K562 (cell line): ENCODE measurements around the gene DAGLA. TPM values are rescaled to one million over a fixed set of nuclear protein-coding genes. Genes with fewer than 3 reads are reported as not detected.
A peak's percentile ranks its signal among the peaks of the same experiment; 100 is the strongest.

Experiments
- BCL6 ChIP-seq: fragments of 250-450 bp; sonication (Bioruptor Pico); IDR thresholded peaks from 2 replicates; pipeline ENCODE4 v1.4.0; 2020
- E2F1 ChIP-seq: sonication (generic); formaldehyde crosslinking; IDR thresholded peaks from 2 replicates; pipeline ENCODE4 v1.8.1; 2023; ENCODE audit warnings: mild to moderate bottlenecking, missing genetic modification reagents, moderate library complexity
- HDAC2 ChIP-seq: fragments of 450-650 bp; IDR thresholded peaks from 2 replicates; pipeline ENCODE4 v1.6.1; 2016; ENCODE audit warnings: mild to moderate bottlenecking
- JUN ChIP-seq, 2 experiments: sonication (generic) in 1 of 2; formaldehyde crosslinking in 1 of 2; IDR thresholded peaks; 2 replicates each; pipeline versions ENCODE4 v1.6.1 to v1.8.0; 2012 to 2022; ENCODE audit warnings: borderline replicate concordance in 2 of 2, mild to moderate bottlenecking in 2 of 2, improper control_type of control experiment in 1 of 2, low read depth in 1 of 2, low read length in 1 of 2, missing genetic modification reagents in 1 of 2
- KDM4B ChIP-seq, 2 experiments: fragments of 450-650 bp in 1 of 2; sonication (generic) in 1 of 2; IDR thresholded peaks; 2 replicates each; pipeline ENCODE4 v1.6.1; 2016 to 2017; ENCODE audit warnings: borderline replicate concordance in 2 of 2, antibody characterized with exemption in 1 of 2, low read depth in 1 of 2, mild to moderate bottlenecking in 1 of 2
- MYC ChIP-seq, 2 experiments: fragments of 250-450 bp in 1 of 2; sonication (Bioruptor Pico) in 1 of 2; IDR thresholded peaks; 2 replicates each; pipeline versions ENCODE4 v1.5.1 to v1.6.1; 2012 to 2021; ENCODE audit warnings: low read depth in 2 of 2, borderline replicate concordance in 1 of 2, improper control_type of control experiment in 1 of 2, low read length in 1 of 2, mild to moderate bottlenecking in 1 of 2, moderate library complexity in 1 of 2
- NR4A1 ChIP-seq, 2 experiments: fragments of 250-450 bp in 1 of 2; fragments of 450-650 bp in 1 of 2; sonication (Bioruptor Pico) in 1 of 2; IDR thresholded peaks; 2 replicates each; pipeline versions ENCODE4 v1.4.0 to v1.6.1; 2016 to 2020; ENCODE audit warnings: mild to moderate bottlenecking in 2 of 2, missing compliant biosample characterization in 1 of 2, missing genetic modification characterization in 1 of 2, moderate library complexity in 1 of 2
- PHF8 ChIP-seq: fragments of 200-600 bp; sonication (generic); IDR thresholded peaks from 2 replicates; pipeline ENCODE4 v1.6.1; 2012; ENCODE audit warnings: mixed run types, mild to moderate bottlenecking, inconsistent platforms, low read length, moderate library complexity, borderline replicate concordance
- PURB ChIP-seq: sonication (generic); formaldehyde crosslinking; IDR thresholded peaks from 2 replicates; pipeline ENCODE4 v1.9.0; 2021; ENCODE audit warnings: low read depth, mild to moderate bottlenecking, missing genetic modification reagents
- RREB1 ChIP-seq: fragments of 250-450 bp; sonication (Bioruptor Pico); IDR thresholded peaks from 2 replicates; pipeline ENCODE4 v1.4.0; 2020
- SIN3B ChIP-seq: fragments of 450-650 bp; IDR thresholded peaks from 2 replicates; pipeline ENCODE4 v1.6.1; 2017; ENCODE audit warnings: low read depth, mild to moderate bottlenecking, moderate library complexity
- STAT5B ChIP-seq: fragments of 250-450 bp; sonication (Bioruptor Pico); IDR thresholded peaks from 2 replicates; pipeline ENCODE4 v1.8.0; 2021; ENCODE audit warnings: mild to moderate bottlenecking, inconsistent platforms
- TCFL5 ChIP-seq: fragments of 250-450 bp; sonication (Bioruptor Pico); conservative IDR thresholded peaks from 2 replicates; pipeline ENCODE4 v1.6.1; 2021; ENCODE audit warnings: mild to moderate bottlenecking, moderate library complexity, matching md5 sums
- ZBTB33 ChIP-seq: sonication (generic); formaldehyde crosslinking; IDR thresholded peaks from 2 replicates; pipeline ENCODE4 v1.8.1; 2023; ENCODE audit warnings: mild to moderate bottlenecking, missing genetic modification reagents
- ZKSCAN1 ChIP-seq: fragments of 150-350 bp; IDR thresholded peaks from 2 replicates; pipeline ENCODE4 v1.6.1; 2016; ENCODE audit warnings: low read depth, low read length
- polyA plus RNA-seq, 8 experiments: library from polyadenylated mRNA; depleted of rRNA in 4 of 8; stranded (reverse) in 5 of 8; unstranded in 3 of 8; fragments of >200 nt; fragmentation: Nextera tagmentation in 2 of 8; fragmentation: Illumina TruSeq in 1 of 8; extraction: Ambion mirVana in 2 of 8; extraction: Trizol in 1 of 8; gene quantifications; 2 replicates each; pipeline versions ENCODE4 v1.2.1 to v1.2.3, GENCODE V29; 2011 to 2014; ENCODE audit warnings: inconsistent platforms in 1 of 8, missing spikeins in 1 of 8
- total RNA-seq, 7 experiments: library from RNA; depleted of rRNA in 6 of 7; stranded (reverse); fragments of >200 nt in 6 of 7; fragmentation: Illumina TruSeq in 2 of 7; extraction: Trizol in 2 of 7; gene quantifications; 2 replicates each; pipeline versions ENCODE4 v1.2.1 to v1.2.3, GENCODE V29; 2011 to 2021; ENCODE audit warnings: low replicate concordance in 1 of 7

DAGLA gene
- total and polyA plus RNA-seq, 9 of the 15 experiments (the other 6 are each of a cell fraction or from before 2014, with no cell fraction given) = 0.03 to 0.16 (median 0.04) TPM; not detected in 4

GRCh38 chr11:61792310-61793082 is 112.3 kb downstream of the DAGLA start, which contains the start of the genes FEN1 and TMEM258 (continued):
- TF ChIP-seq RREB1 (0 out of 2 replicates have a peak, but pooled peaks have one; percentile 28), TCFL5 (no peak), NR4A1 (CRISPR knock-in tag; IDR thresholded peaks at IDR 0.05) (peak; percentile 51), NR4A1 (tag; IDR thresholded peaks at IDR 0.05) (no peak), KDM4B (IDR thresholded peaks at IDR 0.05; ENCODE audit: borderline replicate concordance in 2 of 2, low read depth in 1 of 2) (peak in 1 of 2 experiments; percentile 69; a peak in 2 of 4 replicates), ZKSCAN1 (no peak; the same call in 1 of the 2 replicates), PURB (CRISPR knock-in tag) (no peak), MYC (IDR thresholded peaks at IDR 0.05; ENCODE audit: low read depth, low read length) (peak; percentile 36), MYC (CRISPR knock-in tag; IDR thresholded peaks at IDR 0.05; ENCODE audit: borderline replicate concordance, low read depth) (no peak; the same call in 1 of the 2 replicates), SIN3B (peak; percentile 91), JUN (IDR thresholded peaks at IDR 0.05; ENCODE audit: borderline replicate concordance, low read depth, low read length) (0 out of 2 replicates have a peak, but pooled peaks have one; percentile 13), JUN (CRISPR knock-in tag; IDR thresholded peaks at IDR 0.05; ENCODE audit: borderline replicate concordance) (peak; percentile 88), BCL6 (CRISPR knock-in tag) (0 out of 2 replicates have a peak, but pooled peaks have one; percentile 49), E2F1 (CRISPR knock-in tag) (peak; percentile 97), PHF8 (peak; percentile 97), HDAC2 (no peak), STAT5B (CRISPR knock-in tag) (no peak), ZBTB33 (CRISPR knock-in tag) (peak; percentile 61)
